ENCODE measurements around the gene BIVM.

The BIVM gene

GRCh38 chr13:102878481-102878880 lies 79.6 kb downstream of the BIVM start:
- no peak for DNase-seq (ENCODE audit: low read depth in 1 of 2, low spot score in 1 of 2)

DNA sequence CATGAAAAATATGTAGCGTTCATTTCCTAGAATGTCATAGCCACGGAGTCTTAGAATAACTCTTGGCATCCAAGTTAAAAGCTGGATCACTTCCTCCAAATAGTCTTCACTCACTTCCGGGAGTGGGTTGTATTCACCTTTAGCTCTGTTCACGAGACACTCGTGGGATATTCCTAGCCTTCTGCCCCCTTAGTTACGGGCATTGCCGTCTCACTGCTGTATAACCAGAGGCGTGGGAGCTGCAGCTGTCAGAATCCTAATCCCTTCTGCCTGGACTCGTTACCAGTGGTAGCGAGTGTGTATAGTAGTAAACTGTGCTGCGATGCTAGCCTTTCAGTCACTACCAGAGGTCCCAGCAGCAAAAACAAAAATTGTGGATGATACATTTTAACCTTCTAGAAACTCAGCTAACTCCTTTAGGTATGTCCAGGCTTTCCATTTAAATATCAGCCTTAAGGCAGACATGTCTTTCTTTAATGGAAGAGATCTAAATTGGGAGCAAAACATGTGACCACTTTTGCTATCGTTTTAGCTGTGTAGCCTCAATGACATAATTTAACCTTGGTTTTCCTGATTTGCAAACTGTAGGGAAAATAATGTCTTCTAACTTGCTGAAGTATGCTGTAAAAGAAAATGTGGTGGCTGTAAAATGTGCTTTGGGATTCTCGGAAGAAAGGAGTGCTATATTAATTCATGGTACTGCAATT lies 81.0 kb downstream of the BIVM start:
- no peak for DNase-seq (ENCODE audit: low read depth in 1 of 2, low spot score in 1 of 2)

DNA sequence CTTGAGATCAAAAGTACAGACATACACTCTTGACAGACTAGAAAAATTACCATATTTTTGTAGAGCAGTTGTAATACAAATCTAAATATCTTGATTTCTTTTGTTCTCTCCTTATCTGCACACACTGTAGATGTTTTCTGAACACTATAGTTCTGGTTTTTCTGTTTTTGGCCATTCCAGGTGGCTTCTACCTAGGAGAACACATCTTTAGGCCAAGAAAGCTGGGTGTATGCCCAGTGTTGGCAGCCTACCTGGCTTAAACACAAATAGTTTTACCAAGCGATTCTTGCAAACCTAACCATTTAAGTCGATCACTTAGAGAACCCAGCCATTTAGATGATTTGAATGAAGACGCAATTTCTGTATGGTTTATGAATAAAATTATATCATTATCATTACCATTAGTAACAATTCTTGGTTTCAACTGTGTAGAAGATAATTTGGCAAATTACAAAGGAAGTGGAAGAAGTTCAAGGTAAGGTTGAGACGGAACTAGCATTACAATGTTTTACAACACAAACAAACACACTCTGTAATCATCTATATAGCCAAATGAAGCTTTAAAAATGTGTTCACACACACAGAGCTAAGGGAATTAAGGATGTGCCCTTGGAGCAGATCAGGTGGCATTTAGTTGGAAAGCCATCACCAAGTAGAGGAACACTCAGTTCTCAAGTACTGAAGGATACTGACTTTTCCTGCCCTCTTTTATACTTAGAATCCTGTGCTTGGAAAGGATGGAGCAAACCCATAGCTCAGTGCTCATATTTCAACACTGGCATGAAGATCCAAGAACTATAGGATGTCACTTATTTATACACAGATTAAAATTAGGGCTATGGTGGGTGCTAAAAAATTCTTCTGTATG lies 83.1 kb downstream of the BIVM start:
- DNase-seq (ENCODE audit: low read depth in 1 of 2, low spot score in 1 of 2), result no peak
